ENCODE data around the gene KIF25.

The KIF25 gene

GRCh38 chr6:167997642-167998041 is at the start of gene KIF25:
Gene KIF25, plus strand, starts transcription at chr6:167997671. Its CDS starts 31,915 bp downstream, at chr6:168029586.
- H3K27me3 ChIP-seq (ENCODE audit: control insufficient read depth in 1 of 2, insufficient read depth in 2 of 2, low read length in 2 of 2), result peaks cover 0 to 7% of the 10 kb centered on the region in 2 donors
- no peaks in the 10 kb centered on the region for H3K9me3 ChIP-seq (ENCODE audit: low read length)
- no peak within 1 kb of the TSS for H3K4me3 ChIP-seq (ENCODE audit: low read depth in 1 of 2, low read length in 2 of 2)
- no peak within 1 kb of the TSS for H3K27ac ChIP-seq (ENCODE audit: low read depth, low read length)
- no peak within 1 kb of the TSS for H3K9ac ChIP-seq (ENCODE audit: low read length)
- no peaks in the 10 kb centered on the region for H3K36me3 ChIP-seq (ENCODE audit: insufficient read depth, low read length)
- H3K4me1 ChIP-seq (ENCODE audit: insufficient read depth, low read length), result no peaks in the 10 kb centered on the region

GRCh38 chr6:167947716-167948115 is 49.8 kb upstream of the KIF25 start:
- Histone ChIP-seq H3K9me3 (ENCODE audit: low read length) (no peaks in the 10 kb centered on the region), H3K27me3 (ENCODE audit: control insufficient read depth in 1 of 2, insufficient read depth in 2 of 2, low read length in 2 of 2) (no peaks in the 10 kb centered on the region), H3K27ac (ENCODE audit: low read depth, low read length) (no peak overlapping the region), H3K36me3 (ENCODE audit: insufficient read depth, low read length) (peaks cover 63% of the 10 kb centered on the region), H3K9ac (ENCODE audit: low read length) (no peak overlapping the region), H3K4me1 (ENCODE audit: insufficient read depth, low read length) (no peaks in the 10 kb centered on the region), H3K4me3 (ENCODE audit: low read depth in 1 of 2, low read length in 2 of 2) (no peak overlapping the region)

GRCh38 chr6:167948716-167949115 is 48.8 kb upstream of the KIF25 start:
- H3K36me3 ChIP-seq (ENCODE audit: insufficient read depth, low read length), result peaks cover 65% of the 10 kb centered on the region
- H3K9ac ChIP-seq (ENCODE audit: low read length), result no peak overlapping the region
- H3K4me1 ChIP-seq (ENCODE audit: insufficient read depth, low read length), result no peaks in the 10 kb centered on the region
- H3K4me3 ChIP-seq (ENCODE audit: low read depth in 1 of 2, low read length in 2 of 2), result no peak overlapping the region
- H3K27me3 ChIP-seq (ENCODE audit: control insufficient read depth in 1 of 2, insufficient read depth in 2 of 2, low read length in 2 of 2), result no peaks in the 10 kb centered on the region
- H3K9me3 ChIP-seq (ENCODE audit: low read length), result no peaks in the 10 kb centered on the region
- H3K27ac ChIP-seq (ENCODE audit: low read depth, low read length), result no peak overlapping the region

GRCh38 chr6:167949121-167949684 is 48.3 kb upstream of the KIF25 start:
- Histone ChIP-seq H3K27ac (ENCODE audit: low read depth, low read length) (no peak overlapping the region), H3K36me3 (ENCODE audit: insufficient read depth, low read length) (peaks cover 60% of the 10 kb centered on the region), H3K9ac (ENCODE audit: low read length) (no peak overlapping the region), H3K27me3 (ENCODE audit: control insufficient read depth in 1 of 2, insufficient read depth in 2 of 2, low read length in 2 of 2) (no peaks in the 10 kb centered on the region), H3K4me1 (ENCODE audit: insufficient read depth, low read length) (no peaks in the 10 kb centered on the region), H3K4me3 (ENCODE audit: low read depth in 1 of 2, low read length in 2 of 2) (no peak overlapping the region), H3K9me3 (ENCODE audit: low read length) (no peaks in the 10 kb centered on the region)

GRCh38 chr6:167951781-167952511 is 45.5 kb upstream of the KIF25 start:
- H3K9me3 ChIP-seq (ENCODE audit: low read length), result no peaks in the 10 kb centered on the region
- H3K4me1 ChIP-seq (ENCODE audit: insufficient read depth, low read length), result no peaks in the 10 kb centered on the region
- no peaks in the 10 kb centered on the region for H3K27me3 ChIP-seq (ENCODE audit: control insufficient read depth in 1 of 2, insufficient read depth in 2 of 2, low read length in 2 of 2)
- H3K27ac ChIP-seq (ENCODE audit: low read depth, low read length), result no peak overlapping the region
- no peak overlapping the region for H3K4me3 ChIP-seq (ENCODE audit: low read depth in 1 of 2, low read length in 2 of 2)
- no peak overlapping the region for H3K9ac ChIP-seq (ENCODE audit: low read length)
- peaks cover 50% of the 10 kb centered on the region for H3K36me3 ChIP-seq (ENCODE audit: insufficient read depth, low read length)

- Histone ChIP-seq H3K9ac (ENCODE audit: low read length) (no peak overlapping the region), H3K4me3 (ENCODE audit: low read depth in 1 of 2, low read length in 2 of 2) (no peak overlapping the region), H3K27ac (ENCODE audit: low read depth, low read length) (no peak overlapping the region), H3K9me3 (ENCODE audit: low read length) (no peaks in the 10 kb centered on the region), H3K27me3 (ENCODE audit: control insufficient read depth in 1 of 2, insufficient read depth in 2 of 2, low read length in 2 of 2) (no peaks in the 10 kb centered on the region), H3K4me1 (ENCODE audit: insufficient read depth, low read length) (no peaks in the 10 kb centered on the region), H3K36me3 (ENCODE audit: insufficient read depth, low read length) (peaks cover 51% of the 10 kb centered on the region)
Observed at GRCh38 chr6:167952512-167952859, 45.0 kb upstream of the KIF25 start.

GRCh38 chr6:167953551-167953950 is 43.9 kb upstream of the KIF25 start:
- H3K4me3 ChIP-seq (ENCODE audit: low read depth in 1 of 2, low read length in 2 of 2), result no peak overlapping the region
- no peaks in the 10 kb centered on the region for H3K27me3 ChIP-seq (ENCODE audit: control insufficient read depth in 1 of 2, insufficient read depth in 2 of 2, low read length in 2 of 2)
- peaks cover 46% of the 10 kb centered on the region for H3K36me3 ChIP-seq (ENCODE audit: insufficient read depth, low read length)
- H3K9ac ChIP-seq (ENCODE audit: low read length), result no peak overlapping the region
- no peaks in the 10 kb centered on the region for H3K4me1 ChIP-seq (ENCODE audit: insufficient read depth, low read length)
- no peak overlapping the region for H3K27ac ChIP-seq (ENCODE audit: low read depth, low read length)
- H3K9me3 ChIP-seq (ENCODE audit: low read length), result no peaks in the 10 kb centered on the region

- Histone ChIP-seq H3K4me3 (ENCODE audit: low read depth in 1 of 2, low read length in 2 of 2) (no peak overlapping the region), H3K9me3 (ENCODE audit: low read length) (no peaks in the 10 kb centered on the region), H3K4me1 (ENCODE audit: insufficient read depth, low read length) (no peaks in the 10 kb centered on the region), H3K36me3 (ENCODE audit: insufficient read depth, low read length) (peaks cover 40% of the 10 kb centered on the region), H3K27me3 (ENCODE audit: control insufficient read depth in 1 of 2, insufficient read depth in 2 of 2, low read length in 2 of 2) (no peaks in the 10 kb centered on the region), H3K9ac (ENCODE audit: low read length) (no peak overlapping the region), H3K27ac (ENCODE audit: low read depth, low read length) (no peak overlapping the region)
Observed at GRCh38 chr6:167954151-167954550, 43.3 kb upstream of the KIF25 start.

GRCh38 chr6:167956491-167956890 is 41.0 kb upstream of the KIF25 start:
- no peaks in the 10 kb centered on the region for H3K27me3 ChIP-seq (ENCODE audit: control insufficient read depth in 1 of 2, insufficient read depth in 2 of 2, low read length in 2 of 2)
- H3K4me1 ChIP-seq (ENCODE audit: insufficient read depth, low read length), result no peaks in the 10 kb centered on the region
- H3K9ac ChIP-seq (ENCODE audit: low read length), result no peak overlapping the region
- no peak overlapping the region for H3K27ac ChIP-seq (ENCODE audit: low read depth, low read length)
- H3K9me3 ChIP-seq (ENCODE audit: low read length), result no peaks in the 10 kb centered on the region
- no peak overlapping the region for H3K4me3 ChIP-seq (ENCODE audit: low read depth in 1 of 2, low read length in 2 of 2)
- peaks cover 20% of the 10 kb centered on the region for H3K36me3 ChIP-seq (ENCODE audit: insufficient read depth, low read length)

GRCh38 chr6:167956983-167957492 is 40.4 kb upstream of the KIF25 start:
- Histone ChIP-seq H3K4me1 (ENCODE audit: insufficient read depth, low read length) (no peaks in the 10 kb centered on the region), H3K36me3 (ENCODE audit: insufficient read depth, low read length) (peaks cover 14% of the 10 kb centered on the region), H3K27ac (ENCODE audit: low read depth, low read length) (no peak overlapping the region), H3K27me3 (ENCODE audit: control insufficient read depth in 1 of 2, insufficient read depth in 2 of 2, low read length in 2 of 2) (no peaks in the 10 kb centered on the region), H3K4me3 (ENCODE audit: low read depth in 1 of 2, low read length in 2 of 2) (no peak overlapping the region), H3K9me3 (ENCODE audit: low read length) (no peaks in the 10 kb centered on the region), H3K9ac (ENCODE audit: low read length) (no peak overlapping the region)

GRCh38 chr6:167957626-167958025 is 39.8 kb upstream of the KIF25 start:
- H3K27me3 ChIP-seq (ENCODE audit: control insufficient read depth in 1 of 2, insufficient read depth in 2 of 2, low read length in 2 of 2), result no peaks in the 10 kb centered on the region
- no peak overlapping the region for H3K9ac ChIP-seq (ENCODE audit: low read length)
- H3K36me3 ChIP-seq (ENCODE audit: insufficient read depth, low read length), result peaks cover 15% of the 10 kb centered on the region
- H3K27ac ChIP-seq (ENCODE audit: low read depth, low read length), result no peak overlapping the region
- H3K4me3 ChIP-seq (ENCODE audit: low read depth in 1 of 2, low read length in 2 of 2), result no peak overlapping the region
- no peaks in the 10 kb centered on the region for H3K9me3 ChIP-seq (ENCODE audit: low read length)
- no peaks in the 10 kb centered on the region for H3K4me1 ChIP-seq (ENCODE audit: insufficient read depth, low read length)

- Histone ChIP-seq H3K4me1 (ENCODE audit: insufficient read depth, low read length) (no peaks in the 10 kb centered on the region), H3K9me3 (ENCODE audit: low read length) (no peaks in the 10 kb centered on the region), H3K9ac (ENCODE audit: low read length) (no peak overlapping the region), H3K4me3 (ENCODE audit: low read depth in 1 of 2, low read length in 2 of 2) (no peak overlapping the region), H3K27me3 (ENCODE audit: control insufficient read depth in 1 of 2, insufficient read depth in 2 of 2, low read length in 2 of 2) (no peaks in the 10 kb centered on the region), H3K36me3 (ENCODE audit: insufficient read depth, low read length) (peaks cover 27% of the 10 kb centered on the region), H3K27ac (ENCODE audit: low read depth, low read length) (no peak overlapping the region)
Observed at GRCh38 chr6:167960579-167960978, 36.9 kb upstream of the KIF25 start.
